Inflammatory macrophage treated with lipopolysaccharide for 4 hours (primary cell): Measurements from ENCODE around the gene EPG5.
A peak's percentile ranks its signal among the peaks of the same experiment; 100 is the strongest.
"Not testable (repeated sequence)": the region's sequence is repeated elsewhere in the genome, so short reads cannot be mapped to it uniquely, and the experiment has no call there.

Experiments used
- DNase-seq: peaks from one replicate; pipeline ENCODE4 v3.0.0-alpha.2; 2020

The EPG5 gene

DNA sequence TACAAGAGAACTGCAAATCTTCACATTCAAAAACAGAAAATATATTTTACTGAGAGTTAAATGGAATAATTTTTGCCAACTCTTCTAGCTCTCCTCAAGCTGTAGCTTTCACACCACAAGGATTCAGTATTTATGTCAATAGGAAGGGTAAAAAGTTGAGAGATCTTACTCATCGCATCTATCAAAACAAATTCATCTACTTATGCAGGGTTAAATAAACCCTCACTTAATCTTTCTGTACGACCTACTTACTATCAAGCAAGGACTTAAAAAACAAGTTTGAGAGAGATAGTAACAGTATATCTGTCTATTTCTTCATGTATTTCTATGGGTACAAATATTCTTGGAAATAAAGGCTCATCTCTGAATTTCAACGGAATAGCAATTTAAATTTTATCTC is 106.2 kb downstream of the EPG5 start:
- DNase-seq = no peak

DNA sequence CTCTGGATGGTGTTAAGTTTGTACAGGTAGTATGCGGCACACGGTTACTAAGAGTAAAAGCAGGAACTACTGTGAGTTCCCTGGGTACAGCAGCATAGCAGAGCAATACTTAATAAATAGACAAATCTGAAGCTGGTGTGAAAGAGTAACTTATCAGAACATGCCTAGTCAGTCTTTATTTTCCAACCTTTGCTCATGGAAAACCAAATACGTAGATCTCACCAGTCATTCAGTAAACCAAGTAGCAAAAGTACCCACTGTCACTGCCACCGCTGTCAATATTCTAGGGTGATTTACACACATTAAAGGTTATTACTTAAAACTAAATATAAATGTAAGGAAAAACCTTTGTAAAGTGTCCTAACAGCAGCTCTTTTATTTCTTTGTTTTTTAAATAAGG is 106.6 kb downstream of the EPG5 start:
- no peak for DNase-seq

DNA sequence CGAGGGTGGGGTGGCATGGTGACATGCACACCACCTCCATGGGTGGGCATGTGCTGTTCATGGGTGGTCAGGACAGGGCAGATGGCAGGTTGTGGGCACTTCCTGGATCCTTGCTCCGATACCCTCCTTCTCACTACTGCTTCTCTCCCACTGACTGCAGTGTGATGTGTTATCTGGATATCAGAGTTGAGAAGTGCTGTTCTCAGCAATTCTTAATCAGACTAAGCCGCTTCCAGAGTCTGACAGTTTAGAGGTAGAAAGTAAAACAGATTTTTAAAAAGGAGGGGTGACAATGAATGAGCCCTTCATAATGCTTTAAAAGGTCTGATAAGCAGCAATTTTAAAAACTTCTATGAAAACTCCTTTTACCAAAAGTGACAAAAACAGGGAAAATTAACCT is 107.8 kb downstream of the EPG5 start:
- no peak for DNase-seq

DNA sequence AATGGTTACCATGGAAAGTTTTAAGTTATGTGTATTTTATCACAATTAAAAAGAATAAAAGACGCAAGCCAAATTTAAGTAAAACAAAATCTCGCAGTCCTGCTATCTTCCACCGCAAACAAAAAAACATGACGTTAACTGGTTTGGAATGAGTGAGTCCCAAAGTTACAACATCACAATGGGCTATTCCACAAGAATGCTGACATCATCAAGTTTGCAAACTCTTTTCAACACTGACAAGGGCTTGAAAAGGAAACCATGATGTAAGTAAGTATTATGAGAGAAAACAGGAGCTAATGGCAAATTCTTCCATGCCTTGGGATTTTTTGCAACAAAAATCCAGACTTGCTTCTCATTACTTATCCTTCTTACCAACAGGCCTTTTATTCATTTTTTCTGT is 110.6 kb downstream of the EPG5 start:
- peak; percentile 66 for DNase-seq

DNA sequence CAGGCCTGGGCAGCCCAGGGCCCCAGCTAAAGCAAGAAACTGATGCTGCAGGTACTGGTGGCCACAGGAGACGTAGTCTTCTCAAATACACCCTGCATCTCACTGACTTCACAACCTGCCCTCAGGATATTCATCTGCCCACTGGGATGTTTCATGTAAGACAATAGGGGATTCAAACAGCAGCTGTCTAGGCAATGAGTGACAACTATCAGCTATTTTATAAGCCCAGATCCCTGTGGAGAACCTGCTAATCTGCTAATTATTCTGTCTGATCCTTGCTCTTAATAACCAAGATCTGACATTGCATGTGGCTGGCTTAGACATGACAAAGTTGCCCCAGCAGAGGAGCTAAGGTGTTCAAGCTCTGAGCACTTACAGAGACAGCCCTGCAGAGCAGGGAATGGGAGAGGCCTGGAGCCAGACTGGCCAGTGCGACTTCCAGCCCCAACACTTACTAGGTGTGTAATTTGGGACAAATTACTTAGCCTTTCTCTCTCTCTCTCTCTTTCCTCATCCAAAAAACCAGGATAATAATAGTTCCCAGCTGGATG is 113.0 kb downstream of the EPG5 start:
- DNase-seq = no peak

DNA sequence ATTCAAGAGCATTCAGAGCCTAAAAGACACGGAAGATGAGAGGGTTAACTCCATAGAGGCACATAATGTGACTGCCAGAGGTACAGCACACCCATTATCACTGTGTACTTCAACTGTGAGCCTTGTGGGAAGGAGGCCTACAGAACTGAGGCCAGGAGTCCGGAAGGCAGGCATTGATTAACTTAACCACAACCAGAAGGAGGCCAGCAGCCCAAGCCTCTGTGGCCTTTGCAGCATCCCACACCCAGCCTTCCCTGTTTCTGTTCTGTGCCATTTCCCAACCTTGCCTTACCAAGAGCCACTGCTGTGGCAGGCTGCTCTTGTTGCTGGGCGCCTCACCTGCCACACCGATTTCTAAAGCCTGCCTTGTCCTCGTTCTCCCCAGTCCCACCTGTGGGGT is 114.5 kb downstream of the EPG5 start:
- DNase-seq = no peak

DNA sequence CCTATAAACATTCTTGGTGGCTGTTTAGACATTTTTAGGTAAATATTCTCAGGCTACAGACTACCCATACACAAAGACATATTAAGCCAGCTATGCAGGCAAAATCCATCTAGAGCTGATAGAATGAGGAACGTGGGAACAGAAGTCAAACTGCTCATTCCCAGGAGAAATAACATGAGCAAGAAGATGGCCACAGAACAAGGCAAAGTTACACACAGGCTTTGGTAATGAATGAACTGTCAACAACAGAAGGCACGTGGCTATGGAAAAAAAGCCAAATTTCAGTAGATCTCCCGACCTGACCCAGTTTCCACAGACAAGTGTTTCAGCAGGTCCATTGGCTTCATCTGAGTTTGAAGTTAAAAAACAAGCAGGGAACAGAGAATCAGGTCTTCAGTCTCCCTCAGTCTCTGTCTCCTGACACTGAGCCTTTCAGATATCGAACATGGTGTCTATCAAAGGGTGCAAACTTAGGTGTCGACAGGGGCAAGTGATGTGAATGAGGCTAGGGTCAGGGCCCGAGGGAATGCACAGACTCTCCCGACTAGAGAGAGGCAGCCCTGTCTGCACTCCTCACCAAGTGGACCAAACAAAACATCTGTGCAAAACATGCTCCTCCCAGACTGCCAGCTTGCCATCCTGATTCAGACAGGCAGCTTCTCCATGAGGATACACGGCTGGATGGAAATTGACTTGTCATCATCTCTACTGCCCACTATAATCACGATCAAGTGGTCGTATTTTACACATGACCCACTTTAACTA is 115.8 kb downstream of the EPG5 start:
- DNase-seq = no peak

DNA sequence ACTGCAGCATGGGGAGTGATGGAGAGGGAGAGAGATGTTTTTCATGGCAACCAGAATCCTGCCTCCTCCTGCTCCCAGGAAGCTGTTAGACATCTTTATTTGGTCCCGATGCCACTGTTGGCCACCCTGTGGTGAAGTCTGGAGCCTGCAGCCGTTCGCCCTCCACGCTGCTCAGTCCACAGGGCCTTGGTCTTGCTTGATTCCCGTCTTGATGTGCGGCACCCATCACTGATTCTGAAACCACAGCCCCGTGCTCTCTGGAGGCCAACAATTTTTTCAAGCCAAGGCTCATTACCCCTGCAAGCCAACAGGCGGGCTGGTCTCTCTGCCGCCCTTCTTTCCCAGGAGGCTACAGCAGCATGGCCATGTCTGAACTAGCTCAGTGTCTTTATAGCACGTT is 117.1 kb downstream of the EPG5 start:
- DNase-seq = no peak

DNA sequence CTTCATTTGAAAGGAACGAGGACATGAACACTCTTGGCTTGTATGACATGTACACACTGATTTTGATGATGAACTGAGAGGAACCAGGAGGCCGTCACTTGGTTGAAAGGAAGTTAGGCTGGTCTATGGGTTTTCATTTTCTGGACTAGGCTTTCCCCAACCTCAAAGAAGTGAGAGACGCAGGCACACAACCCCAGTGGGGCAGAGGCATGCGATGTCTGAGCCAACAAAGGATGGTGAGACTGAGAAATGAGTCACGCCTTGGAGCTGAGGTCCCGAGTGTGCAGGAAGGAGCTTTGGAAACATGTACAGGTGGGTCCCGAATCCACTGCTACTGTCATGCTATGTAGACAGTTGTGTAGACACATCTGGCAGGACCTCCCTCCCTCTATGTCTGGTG is 117.6 kb downstream of the EPG5 start:
- no peak for DNase-seq

DNA sequence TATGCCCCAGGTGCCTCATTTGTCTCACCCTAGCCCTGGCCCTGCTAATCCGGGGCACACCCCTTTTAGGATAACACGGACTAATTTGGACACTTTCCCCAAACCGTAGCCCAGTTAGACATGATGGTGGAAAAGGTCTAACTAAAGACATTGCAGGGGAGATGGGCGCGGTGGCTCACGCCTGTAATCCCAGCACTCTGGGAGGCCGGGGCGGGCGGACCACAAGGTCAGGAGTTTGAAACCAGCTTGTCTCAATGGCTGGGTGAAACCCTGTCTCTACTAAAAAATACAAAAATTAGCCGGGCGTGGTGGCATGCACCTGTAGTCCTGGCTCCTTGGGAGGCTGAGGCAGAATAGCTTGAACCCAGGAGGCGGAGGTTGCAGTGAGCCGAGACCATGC is 118.5 kb downstream of the EPG5 start:
- not testable (repeated sequence) for DNase-seq

DNA sequence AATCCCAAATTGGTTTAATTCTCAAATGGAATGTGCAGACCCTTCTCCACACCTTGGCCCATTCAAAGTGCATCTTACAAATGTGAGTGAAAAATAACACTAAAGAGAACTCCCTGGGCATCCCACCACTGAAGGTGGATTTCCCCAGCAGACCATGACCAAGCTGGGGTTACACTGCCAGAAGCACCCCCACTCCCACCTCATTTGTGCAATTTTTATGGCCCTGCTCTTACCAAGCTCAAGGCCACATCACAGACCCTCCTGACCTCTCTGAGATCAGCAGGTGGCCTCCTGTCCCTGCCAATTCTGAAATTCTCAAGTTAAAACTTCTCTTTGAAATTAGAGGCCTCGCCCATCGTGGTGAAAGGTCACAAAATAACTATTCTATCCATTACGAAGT is 120.0 kb downstream of the EPG5 start:
- no peak for DNase-seq

DNA sequence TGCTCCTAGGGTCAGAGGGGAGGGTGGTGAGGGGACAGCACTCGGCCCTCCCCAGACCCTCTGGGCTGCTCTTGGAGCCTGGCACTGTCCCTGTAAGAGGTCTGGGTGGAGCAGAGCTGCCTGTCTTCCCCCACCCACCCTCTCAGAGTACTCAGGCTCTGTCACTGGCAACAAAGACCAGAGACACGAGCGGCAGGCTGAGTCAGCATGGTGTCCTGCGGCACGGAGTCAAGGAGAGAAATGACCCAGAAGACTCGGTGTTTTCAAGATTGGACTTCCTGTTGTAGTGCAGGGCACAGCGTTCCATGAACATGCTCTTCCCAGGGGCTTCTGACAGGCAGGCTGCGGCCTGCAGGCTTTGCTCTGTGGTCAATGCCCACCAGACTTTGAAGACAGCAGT is 121.7 kb downstream of the EPG5 start:
- no peak for DNase-seq

DNA sequence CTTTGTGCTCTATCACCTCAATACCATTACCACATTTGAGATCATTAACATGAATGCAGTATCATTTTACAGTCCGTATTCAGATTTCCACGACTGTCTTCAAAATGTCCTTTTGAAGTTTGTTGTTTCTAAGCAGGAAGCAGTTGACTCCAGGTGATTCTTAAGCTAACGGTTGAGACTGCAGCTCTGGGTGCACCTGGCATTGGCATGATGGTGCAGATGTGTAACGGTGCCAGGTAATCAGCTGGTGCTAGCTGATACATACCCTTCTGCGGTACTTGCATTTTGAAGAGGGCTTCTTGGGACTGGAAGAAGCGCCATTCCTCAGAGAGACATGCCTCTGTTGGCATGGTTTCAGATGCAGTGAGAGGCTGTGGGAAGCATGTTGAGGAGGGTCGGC is 122.2 kb downstream of the EPG5 start:
- no peak for DNase-seq

DNA sequence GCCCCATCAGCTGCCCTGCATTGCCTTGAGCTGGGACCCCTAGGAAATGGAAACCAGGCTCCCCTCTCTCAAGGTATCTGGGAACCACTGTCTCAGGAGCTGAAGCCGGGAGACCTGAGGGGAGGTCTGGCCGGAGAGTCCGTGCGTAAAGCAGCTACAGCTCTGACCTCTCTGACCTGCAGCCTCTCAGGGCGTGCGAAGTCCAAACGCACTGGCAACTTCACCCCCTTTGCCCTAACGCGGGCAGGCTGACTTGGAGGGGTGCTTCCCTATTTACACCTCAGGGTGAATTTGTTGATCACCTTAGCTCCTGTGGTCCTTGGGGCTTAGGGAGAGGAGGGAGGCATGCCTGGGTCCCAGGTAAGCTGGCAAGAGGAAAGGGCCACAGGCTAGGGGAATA is 124.1 kb downstream of the EPG5 start:
- no peak for DNase-seq

DNA sequence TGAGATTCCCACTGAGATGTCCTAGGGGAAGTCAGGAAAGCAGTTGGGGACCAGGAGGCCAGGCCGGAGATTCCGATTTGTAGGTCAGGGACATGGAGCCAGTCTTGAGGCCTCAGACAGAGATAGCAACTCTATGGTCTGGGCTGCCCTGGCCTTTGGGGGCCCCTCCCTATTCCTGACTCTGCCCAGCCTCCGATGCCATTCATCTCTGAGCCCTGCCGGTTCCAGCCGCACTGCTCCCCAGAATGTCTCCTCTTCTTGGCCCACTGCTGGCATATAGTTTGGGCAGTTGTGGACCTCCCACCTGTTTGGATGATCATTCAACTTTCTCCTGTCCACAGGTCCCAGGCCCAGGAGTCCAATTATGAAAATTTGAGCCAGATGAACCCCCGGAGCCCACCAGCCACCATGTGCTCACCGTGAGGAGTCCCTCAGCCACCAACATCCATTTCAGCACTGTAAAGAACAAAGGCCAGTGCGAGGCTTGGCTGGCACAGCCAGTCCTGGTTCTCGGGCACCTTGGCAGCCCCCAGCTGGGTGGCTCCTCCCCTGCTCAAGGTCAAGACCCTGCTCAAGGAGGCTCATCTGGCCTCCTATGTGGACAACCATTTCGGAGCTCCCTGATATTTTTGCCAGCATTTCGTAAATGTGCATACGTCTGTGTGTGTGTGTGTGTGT is 125.2 kb downstream of the EPG5 start:
- DNase-seq = no peak

DNA sequence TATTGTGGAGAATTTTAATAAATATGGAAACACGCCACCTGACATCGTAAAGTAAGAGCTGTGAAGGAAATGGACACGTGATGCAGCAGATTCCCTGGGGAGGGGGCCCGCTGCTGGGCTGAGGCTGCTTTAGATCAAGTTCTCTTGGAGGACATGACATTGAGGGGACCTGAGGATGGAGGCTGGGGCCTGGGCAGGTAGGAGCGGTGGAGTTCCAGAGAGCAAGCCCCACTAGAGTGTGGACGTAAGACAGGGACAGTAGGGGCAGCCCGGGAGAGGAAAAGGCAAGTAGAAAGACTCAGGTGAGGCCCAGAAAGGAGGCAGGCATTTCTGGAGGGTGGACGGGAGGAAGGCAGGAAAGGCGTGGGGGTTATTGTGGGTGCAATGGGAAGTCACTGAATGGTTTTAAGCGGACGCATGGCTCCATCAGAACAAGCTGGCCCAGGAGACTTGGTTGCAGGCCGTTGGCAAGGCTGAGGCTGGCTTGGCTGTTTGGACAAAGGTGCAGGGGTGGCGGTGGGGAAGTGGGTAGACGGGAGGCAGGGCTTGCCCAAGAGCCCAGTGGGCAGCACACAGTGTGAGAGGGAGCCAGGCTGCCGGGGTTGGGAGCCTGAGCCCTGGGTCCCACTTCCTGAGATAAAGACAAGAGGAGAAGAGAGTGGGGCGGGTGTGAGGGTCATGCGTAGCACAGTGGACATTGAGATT is 125.9 kb downstream of the EPG5 start:
- DNase-seq = no peak

DNA sequence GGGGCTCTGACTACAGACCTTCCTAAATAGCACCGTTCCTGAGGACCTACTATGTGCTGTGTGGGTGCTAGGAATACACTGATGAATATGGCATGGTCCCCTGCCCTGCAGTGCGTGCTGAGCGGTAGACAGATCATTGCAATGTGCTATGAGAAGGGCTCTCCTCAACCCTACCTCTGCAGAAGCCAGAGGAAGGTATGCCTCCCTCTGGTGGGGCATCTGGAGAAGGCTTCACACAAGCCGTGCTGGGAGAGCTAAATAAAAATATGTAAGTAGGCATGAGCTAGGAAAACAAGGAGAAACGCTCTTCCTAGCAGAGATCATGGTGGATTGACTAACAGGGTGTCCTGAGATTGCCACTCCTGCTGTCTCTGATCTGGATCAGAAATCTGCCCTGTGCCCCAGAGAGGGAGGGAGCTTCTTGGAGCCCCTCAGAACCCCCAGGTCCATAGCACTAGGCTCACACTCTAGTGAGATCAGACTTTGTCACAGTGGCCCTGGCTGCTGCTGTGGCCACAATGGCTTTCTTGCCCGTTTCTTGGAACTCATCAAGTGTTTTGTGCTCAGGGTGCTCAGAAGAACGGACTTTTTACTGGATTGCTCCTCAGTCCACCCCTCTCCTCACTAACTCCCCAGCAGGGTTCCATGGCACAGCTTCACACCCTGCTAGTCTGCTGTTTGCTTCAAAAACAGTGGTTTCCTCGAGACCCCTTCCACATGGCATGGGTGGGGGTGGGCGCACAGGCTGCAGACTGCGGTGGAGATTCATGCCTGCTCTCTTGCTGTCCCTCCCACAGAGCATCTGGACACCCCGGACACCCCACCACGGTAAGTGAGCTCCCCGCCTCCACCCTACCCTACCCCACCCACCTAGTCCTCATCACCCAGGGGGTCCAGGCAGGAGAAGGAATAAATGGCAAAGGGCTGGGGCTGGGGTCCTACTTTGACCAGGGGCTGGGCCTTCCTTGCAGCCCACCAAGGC is 127.4 kb downstream of the EPG5 start:
- peak; percentile 58 for DNase-seq

DNA sequence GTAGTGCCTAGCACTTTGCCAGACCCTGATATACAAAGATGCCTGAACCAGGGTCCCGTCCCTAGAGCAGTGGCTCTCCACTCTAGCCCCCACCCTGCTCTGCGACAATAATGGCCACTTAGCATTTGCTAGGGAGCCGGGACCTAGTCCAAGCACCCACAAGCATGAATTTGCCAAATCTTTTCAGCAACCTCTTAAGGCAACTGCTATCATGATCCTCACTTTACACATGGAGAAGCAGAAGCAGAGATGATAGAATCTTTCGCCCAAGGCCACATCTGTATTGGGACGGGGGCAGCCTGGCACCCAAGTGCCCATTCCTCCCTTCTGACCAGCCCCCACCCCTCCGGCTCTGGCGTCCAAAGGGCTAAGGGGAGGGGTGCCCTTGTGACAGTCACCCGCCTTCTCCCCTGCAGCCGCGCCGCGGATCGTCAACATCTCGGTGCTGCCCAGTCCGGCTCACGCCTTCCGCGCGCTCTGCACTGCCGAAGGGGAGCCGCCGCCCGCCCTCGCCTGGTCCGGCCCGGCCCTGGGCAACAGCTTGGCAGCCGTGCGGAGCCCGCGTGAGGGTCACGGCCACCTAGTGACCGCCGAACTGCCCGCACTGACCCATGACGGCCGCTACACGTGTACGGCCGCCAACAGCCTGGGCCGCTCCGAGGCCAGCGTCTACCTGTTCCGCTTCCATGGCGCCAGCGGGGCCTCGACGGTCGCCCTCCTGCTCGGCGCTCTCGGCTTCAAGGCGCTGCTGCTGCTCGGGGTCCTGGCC is 128.6 kb downstream of the EPG5 start:
- no peak for DNase-seq

DNA sequence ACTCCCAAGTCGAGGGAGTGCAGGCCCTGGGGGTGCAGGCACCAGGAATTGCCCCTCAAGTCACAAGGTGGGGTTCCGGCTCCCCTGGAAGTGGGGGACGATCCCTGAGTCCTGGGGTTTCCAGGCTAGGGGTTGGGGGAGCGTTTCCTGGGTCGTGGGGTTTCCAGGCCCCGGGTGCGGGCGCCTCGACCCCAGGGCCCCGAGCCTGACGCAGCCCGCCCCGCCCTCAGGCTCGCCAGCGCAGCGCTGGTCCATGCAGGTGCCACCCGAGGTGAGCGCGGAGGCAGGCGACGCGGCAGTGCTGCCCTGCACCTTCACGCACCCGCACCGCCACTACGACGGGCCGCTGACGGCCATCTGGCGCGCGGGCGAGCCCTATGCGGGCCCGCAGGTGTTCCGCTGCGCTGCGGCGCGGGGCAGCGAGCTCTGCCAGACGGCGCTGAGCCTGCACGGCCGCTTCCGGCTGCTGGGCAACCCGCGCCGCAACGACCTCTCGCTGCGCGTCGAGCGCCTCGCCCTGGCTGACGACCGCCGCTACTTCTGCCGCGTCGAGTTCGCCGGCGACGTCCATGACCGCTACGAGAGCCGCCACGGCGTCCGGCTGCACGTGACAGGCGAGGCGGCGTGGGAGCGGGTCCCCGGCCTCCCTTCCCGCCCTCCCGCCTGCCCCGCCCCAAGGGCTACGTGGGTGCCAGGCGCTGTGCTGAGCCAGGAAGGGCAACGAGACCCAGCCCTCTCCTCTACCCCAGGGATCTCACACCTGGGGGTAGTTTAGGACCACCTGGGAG is 129.7 kb downstream of the EPG5 start:
- peak; percentile 72 for DNase-seq

DNA sequence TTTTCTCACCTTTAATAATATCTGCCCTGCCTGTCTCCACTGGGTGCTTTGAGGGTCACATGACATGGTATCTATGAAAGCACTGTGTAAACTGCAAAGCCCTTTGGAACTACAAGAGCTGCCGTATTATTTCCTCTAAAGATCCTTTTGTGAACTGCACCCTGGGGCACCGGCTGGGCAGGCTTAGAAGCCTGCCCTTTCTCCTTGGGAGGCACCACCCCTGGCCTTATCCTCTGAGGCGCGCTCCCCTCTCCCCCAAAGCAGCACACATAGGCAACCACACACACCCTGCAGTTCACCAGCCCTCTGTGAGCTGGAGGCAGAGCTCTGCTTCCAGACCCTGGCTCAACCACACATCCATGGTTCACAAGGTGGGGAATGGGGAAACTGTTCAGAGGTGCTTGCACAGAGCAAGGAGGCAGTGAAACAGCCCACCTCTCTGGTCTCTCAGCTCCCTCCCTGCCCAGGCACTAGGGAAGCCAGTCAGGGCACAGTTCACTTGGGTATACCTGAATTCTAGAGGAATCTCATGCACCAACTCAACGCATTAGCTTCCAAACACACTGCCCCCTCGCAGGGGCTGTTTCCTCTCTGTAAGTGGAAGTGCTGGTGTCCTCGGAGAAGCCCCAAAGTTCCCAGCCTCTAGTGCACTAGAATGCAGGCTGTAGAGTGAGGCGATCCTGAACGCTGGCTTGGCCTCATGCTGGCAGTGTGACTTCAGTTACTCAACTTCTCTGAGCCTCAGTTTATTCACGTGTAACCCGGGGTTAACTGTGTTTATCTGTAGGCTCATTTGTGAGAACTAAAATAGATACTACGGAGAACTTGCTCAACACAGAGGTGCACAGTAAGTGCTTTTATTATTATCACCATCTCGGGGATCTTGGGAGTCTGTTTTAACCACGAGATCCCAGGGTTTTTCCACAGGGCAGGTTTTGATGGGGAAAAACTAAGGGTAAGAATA is 130.6 kb downstream of the EPG5 start:
- DNase-seq = no peak
